GM18873 (cell line): ENCODE data around the gene CMYA5.
"Not testable (repeated sequence)": the region's sequence is repeated elsewhere in the genome, so short reads cannot be mapped to it uniquely, and the experiment has no call there.

Experiments
- ATAC-seq: cut with Tn5 transposase; IDR thresholded peaks from one replicate; pipeline ENCODE4 v1.9.1; 2021; ENCODE audit warnings: mild to moderate bottlenecking, moderate library complexity, moderate number of reproducible peaks; ENCODE audit not compliant: unreplicated experiment, low FRiP score

The CMYA5 gene

DNA sequence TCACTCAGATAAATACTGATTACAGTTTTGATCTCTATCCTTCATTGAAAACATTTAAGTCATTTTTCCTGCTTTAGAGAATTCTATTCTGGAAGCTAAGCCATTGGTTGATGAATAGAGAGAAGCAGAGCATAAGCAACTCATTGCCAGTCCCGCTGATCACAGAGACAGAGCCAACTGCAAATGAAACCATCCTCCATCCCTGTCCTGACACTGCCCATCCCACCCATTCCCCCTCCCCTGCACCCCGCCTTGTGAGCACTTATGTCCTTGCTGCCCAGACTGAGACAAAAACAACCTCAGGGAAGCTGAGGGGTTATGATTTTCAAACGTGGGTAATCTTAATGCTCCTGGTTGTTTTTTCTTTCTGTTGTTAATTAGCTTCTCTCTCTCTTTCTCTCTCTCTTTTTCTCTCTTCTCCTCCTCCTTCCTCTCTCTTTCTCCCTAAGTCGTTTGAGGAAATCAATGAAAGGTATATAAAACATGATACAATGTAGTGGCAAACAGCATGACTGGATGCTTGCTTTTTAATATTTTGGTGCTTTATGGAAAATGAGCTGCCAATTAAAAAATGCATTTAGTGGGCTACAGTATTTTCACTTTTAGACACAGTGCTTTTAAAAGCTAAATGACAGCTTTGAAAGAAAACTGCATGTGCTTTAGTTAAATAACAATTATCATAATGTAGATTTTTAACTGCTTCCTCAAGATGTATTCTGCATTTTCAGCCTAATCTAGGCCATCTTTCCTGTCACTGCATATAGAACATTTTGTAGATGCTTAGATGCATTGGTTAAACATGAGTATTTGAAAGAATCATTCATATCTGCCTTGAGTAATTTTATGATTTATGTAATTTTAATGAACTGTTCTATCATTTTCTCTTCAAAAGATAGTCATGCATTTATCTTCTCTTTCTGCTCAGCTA, 57.3 kb downstream of the CMYA5 start:
- no peak for ATAC-seq

DNA sequence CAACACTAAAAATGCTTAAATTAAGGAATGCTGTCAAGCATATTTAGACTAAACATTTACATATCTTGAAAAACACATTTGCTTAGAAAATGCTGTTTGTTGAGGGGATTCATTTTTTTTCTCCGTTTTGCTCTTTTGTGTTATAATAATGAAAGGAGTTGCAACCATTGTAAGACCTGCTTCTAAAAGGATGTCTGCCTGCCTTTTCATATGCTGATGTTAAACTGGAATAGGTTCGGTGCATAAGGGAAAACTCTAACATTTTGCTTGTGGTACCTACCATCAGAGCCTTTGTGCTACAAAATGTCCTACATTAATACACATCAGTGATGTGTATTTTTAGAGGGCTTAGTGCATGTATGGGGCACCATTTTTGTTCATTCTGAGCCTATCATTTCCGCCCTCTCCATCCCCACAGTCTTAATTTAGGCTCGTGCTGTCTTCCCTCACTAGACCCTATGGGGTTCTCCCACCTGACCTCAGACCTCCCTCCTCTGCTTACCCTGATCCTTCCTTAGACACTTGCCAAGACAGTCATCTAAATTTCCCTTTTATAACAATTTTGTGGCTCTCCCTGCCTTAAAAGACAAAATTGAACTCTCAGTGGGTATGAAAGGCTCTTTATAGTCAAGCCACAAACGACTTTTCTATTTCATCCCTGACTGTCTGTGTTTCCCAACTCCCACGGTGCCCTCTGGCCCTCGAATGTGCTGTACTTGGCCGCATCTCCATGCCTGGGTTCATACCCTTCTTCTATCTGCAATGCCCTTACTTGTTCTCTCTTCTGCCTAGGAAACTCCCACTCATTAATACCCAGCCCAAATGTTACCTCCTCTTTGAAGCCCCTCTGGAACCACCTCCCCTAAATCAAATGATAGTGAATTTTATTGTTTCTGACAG, 61.2 kb downstream of the CMYA5 start:
- no peak for ATAC-seq

DNA sequence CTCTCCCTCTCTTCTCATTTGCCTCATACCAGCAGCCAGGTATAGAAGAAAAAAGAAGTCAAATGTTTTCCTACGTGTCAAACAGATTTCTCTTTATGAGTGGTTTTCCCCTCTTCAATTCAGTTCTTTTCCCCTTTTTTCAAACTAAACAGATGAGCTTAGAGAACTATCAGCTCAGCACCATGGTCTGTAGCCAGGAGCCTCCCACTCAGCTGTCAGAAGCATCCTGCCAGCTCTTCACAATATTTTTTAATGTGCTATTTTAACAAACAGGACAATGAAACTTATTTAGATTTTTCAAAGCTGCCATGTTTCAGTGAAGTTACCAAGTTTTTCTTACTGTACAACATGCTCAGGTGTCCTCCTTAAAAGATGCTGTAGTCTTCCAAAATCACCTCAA, 63.5 kb downstream of the CMYA5 start:
- ATAC-seq, result no peak

DNA sequence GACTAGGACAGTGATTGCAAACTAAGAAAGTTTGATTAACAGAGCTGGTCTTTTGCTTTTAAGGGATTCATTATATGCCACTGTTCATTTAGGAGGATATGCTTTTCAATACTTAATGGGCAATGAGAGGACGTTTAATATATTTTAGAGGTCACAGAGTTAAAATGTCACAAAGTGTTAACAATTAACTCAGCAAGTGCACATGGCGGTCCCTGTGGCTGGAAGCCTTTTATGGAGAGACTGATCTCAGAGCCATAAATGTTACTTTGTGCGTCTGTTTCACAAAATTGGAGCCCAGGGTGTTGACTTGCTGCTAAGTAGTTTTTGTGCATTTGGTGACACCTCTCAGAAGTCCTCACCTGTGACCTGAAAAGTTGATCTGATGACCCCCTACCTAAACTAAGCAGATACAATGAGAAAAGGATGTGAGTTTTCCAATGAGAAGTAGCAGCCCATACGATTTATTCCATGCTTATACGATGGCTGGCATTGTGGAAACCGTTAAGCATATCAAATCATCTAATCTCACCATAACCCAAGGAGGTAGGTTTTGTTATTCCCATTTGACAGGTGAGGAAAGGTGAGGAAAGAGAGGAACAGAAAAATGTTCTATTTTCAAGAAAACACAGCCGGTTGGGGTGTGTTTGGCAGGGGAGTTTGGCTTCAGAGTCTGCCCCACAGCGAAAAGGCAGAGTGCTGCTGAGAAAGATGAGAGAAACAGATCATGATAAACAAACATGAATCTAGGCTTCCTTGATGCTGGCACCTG, 64.4 kb downstream of the CMYA5 start:
- no peak for ATAC-seq

DNA sequence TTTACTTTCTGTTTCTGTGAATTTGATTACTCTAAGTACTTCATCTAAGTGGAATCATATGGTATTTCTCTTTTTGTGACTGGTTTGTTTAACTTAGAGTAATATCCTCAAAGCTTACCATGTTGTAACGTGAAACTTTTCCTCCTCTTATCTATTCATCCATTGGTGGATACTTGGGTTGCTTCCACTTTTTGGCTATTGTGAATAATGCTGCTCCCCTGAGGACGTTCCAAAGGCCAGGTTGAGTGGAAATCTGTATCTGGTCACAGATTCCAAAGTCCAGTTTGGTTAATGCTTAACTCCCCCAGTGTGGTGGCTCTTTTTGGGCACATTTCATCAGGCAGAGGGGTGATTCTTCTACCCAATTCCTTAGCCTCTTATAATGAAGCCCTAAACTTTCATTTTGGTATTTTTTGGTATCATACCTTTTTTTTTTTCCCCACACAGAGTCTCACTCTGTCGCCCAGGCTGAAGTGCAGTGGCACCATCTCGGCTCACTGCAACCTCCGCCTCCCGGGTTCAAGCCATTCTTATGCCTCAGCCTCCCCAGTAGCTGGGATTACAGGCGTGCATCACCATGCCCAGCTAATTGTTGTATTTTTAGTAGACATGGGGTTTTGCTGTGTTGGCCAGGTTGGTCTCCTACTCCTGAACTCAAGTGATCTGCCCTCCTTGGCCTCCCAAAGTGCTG, 65.4 kb downstream of the CMYA5 start:
- ATAC-seq, result no peak

DNA sequence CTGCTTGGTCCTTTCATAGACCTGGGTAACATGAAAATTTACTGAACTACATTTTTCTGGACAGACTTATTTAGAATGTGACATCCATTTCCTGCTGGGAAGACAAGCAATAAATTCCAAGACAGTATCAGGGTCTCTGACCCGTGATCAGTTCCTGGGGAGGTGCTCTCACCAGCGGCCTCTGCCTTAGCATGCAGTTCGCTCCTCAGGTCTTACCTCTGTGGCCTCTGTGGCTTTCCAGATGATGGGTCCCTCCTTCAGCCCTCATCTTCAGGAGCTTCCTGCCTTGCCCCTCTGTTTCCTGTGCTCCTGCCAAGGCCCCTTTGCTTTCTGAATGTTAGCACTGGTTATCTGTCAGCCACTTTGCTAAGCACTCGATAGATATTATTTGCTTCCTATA, 66.4 kb downstream of the CMYA5 start:
- no peak for ATAC-seq

DNA sequence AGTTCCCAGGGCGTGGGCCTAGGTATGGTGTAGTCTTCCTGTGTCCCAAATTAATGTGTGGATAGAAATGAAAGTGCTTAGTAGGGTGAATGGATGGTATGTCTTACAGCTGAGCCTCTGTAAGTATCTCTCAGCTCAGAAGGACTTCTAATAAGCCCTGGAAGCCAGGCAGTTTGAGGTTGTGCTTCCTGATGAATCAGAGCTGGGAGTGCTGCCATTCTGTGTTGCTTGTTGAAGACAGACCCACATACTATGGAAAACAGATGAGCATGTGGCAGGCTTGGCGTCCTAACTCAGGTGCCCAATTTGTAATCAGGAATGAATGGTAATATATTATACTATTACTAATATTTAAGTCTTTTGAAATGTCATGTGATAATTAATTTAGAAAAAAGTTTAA, 69.8 kb downstream of the CMYA5 start:
- no peak for ATAC-seq

DNA sequence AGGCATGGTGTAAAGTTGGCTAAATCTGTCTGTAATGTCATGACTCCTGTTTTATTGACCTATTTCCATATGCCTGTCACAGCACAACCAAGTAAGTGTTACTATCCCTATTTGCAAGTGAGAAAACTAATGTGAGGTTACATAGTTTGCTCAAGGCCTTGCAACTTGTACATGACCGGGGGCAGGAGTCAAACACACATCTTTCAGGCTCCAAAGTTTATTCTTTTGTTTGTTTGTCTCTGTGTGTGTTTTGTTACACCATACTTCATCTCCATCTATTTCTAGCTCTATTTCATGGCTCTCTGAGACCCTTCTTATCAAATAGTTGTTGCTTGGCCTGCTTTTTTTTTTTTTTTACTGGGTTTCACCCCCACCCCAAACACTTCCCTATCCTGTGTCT, 70.2 kb downstream of the CMYA5 start:
- no peak for ATAC-seq

DNA sequence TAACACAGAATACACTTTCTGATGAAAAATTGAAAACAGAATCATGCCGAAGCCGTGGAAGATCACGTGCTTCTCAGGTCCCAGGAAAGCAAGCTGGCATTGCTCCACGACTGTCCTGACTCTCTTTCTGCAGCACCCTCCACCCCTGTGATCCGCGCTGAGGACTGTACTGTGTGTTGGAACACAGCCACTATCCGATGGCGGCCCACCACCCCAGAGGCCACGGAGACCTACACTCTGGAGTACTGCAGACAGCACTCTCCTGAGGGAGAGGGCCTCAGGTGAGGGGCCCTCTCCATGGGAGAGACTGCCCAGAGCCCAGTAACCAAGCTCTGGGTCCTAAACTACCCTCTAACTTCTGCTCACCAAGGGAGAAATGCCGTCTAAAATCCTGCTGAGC, 73.3 kb downstream of the CMYA5 start:
- ATAC-seq, result no peak

DNA sequence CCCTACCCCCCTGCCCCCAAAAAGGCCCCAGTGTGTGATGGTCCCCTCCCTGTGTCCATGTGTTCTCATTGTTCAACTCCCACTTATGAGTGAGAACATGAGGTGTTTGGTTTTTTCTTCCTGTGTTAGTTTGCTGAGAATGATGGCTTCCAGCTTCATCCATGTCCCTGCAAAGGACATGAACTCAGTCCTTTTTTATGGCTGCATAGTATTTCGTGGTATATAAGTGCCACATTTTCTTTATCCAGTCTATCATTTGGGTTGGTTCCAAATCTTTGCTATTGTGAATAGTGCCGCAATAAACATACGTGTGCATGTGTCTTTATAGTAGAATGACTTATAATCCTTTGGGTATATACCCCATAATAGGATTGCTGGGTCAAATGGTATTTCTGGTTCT, 74.5 kb downstream of the CMYA5 start:
- not testable (repeated sequence) for ATAC-seq

DNA sequence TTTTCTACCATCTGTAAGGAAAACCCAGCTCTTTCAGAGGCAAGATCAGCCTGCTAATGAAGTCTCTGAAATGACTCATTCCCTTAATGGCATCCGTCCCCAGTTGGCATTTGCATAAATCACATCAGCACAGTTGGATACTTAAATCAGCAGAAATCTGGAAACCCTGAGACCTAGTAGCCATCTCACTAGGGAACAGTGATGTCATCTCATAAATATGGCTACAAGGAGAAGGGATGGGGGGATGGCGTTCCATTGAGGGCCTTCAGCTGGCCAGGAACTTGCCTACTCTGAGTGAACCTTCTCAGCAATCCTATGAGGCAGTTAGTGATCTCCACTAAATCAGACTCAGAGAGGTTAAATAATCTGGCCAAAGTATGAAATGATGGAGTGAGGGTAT, 81.8 kb downstream of the CMYA5 start:
- ATAC-seq, result no peak

DNA sequence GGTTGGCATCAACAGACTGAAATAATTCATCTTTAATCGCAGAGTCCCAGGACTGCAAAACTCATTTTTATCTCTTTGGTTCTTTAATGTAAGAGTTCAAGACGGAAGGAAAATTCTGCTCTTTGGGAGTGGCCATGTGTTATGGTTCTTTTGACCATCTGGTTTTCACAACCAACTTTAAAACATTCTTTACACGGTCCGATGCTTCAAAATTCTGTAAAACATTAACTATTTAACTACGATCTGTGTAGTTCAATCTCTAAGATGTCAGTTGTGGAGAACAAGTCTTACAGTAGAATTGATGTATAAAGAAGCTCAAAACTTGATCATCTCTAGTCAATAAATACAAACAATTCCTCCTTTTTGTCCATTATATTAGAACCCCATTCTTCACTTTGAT, 83.0 kb downstream of the CMYA5 start:
- no peak for ATAC-seq

DNA sequence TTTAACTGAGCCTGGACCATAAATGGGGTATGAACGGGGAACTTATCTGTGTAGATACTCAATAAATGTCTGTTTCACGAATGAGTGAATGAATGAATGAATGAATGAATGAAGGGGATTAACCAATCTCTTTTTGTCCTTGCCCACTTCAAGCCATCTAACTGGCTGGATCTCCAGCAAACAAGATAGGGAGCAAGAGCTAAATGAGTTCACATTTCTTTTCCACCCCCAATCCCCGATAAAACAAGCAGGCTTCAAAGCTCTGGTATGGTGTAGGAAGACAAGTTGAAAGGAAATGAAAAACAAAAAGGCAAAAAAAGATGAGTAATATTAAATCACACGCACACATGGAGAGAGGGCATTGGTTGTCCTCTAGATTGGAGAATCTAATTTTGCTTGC, 84.0 kb downstream of the CMYA5 start:
- ATAC-seq, result no peak

DNA sequence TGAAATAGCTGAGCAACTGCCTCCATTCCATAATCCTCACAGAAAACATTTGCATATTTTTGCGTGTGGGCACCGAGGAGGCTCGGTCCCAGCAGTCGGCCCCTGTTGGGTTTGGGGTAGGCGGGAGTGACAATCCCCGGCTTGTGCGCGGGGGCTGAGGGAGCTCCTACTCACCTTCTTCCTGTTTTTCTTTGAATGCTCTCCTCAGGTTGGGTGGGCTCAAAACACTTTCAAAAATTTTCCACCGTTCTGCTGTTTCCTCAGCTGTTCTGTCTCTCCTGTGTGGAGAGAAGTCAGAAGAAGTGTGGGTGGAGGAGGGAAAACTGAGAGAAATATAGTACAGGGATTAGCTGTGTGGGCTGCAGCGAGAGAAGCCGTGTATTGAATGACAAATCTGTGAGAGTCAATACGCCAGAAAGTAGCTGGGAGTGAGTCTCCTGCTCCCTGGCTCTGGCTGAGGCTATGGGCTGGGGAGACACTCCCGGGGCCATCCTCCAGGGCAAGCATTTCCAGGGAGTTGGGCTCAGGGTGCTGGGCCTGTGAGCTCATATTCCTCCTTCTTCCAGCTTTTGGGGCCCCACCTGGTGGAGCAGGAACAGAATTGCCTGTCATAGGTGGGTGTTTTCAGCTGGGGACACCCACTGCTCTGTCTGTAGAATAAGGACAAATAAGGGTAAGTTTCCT, 84.7 kb downstream of the CMYA5 start:
- no peak for ATAC-seq

DNA sequence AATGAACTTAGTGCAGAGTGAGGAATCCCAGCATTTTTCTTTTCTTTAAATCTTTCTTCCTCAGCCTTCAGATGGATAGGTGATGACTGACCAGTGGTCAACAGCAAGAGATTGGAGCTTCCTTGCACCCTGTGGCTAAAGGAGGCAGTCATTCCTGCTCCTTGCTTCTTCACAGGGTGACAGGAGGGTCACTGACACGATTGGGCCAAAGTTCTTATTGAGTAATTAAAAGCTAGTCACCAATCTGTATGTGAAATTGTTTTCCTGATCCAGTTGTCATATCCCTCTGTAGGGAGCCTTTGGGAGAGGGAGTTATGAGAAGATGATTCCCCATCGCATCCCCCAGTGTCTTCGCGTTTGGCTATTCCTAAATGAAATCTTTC, 85.2 kb downstream of the CMYA5 start:
- no peak for ATAC-seq

DNA sequence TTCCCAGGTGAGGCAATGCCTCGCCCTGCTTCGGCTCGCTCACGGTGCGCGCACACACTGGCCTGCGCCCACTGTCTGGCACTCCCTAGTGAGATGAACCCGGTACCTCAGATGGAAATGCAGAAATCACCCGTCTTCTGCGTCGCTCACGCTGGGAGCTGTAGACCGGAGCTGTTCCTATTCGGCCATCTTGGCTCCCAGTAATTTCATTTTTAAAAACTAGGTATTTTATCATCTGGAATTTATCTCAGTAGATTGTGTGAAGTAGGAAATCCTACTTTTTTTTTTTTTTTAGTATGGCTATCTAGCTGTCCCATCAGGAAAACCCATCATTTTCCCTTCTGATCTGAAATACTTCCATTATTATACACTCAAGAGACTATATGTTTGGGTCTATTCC, 95.1 kb downstream of the CMYA5 start:
- not testable (repeated sequence) for ATAC-seq

DNA sequence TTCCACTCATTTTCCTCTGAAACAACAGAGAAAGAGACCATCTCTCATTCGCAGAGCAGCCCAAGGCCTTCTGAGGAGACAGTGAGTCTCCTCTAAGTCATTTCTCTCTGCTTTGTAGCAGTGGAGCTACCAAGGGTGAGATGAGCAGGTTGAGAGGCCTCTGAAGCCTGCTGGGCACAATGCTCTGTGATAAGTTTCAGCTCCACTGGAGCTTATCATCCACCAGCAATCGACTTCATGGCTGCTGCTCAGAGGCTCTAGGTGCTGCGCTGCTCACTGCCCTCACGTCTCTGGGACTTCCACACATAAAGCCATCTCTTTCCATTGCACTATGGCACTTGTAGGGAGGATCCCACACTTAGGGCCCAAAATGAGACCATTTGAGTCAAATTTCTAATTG, 96.3 kb downstream of the CMYA5 start:
- no peak for ATAC-seq

DNA sequence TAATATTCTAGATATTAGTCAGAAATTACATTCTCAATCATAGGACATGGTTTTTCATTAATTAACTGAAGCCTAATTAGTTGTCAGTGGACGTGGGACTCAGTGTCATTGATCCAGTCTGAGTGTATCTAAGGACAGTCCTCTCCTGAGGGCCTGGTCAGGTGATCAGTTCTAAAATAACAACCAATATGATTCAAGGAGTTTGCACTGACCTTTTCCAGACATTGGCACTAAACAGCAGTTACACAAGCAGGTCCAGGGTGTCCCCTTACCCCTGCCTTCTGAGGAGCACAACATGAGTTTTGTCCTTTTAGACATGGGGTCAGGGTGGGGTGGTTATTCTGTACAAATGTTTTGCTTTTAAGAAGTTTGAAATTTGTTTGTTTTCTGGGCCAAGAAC, 97.8 kb downstream of the CMYA5 start:
- ATAC-seq, result no peak

DNA sequence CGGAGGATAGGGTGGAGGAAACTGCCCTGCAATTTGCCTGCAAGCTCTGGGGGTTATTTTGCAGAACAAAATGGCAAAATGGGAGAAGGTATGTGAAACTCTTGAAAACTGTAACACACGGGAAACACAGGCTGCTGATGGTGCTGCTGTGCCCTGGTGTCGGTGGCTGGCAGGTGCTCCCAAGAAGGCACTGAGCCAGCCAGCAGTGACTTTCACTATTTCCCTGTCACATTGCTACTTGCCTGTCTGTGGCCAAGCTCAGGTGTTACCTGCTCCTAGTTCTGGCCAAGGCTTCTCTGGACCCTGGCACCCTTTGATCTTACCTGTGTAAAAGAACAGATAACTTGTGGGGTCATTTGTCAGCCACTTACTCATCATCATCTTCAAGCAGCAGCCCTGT, 102.2 kb downstream of the CMYA5 start:
- ATAC-seq, result no peak

DNA sequence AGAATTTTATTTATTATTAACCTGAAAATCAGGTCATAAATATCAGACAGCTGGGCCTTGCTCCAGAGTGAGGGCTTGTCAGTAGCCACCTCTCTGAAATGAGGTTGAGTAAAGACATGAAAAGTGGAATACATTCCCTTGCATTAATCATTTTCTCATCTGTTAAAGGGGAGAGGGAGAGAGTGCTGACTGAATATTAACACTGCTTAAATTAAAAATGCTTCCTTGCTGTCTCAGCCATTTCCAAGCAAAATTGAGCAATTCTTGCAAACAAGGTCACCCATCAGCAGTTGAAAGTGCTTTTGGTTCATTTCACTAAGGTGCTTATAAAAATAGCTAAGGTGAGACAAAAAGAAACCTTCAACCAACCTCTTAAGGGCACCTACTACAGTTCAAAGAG, 102.8 kb downstream of the CMYA5 start:
- ATAC-seq, result no peak
